ENCODE data around the gene ABCE1.

ABCE1 gene

GRCh38 chr4:145097821-145098674 lies at the start of gene ABCE1, which contains the start of gene ANAPC10:
ABCE1 (plus strand) TSS chr4:145098311; CDS start chr4:145104413, 6,102 bp downstream.
ANAPC10 (minus strand) TSS chr4:145098196; CDS start chr4:145096099, 2,097 bp downstream.
- DNase-seq (ENCODE audit: low read depth), result peak; percentile 91

DNA sequence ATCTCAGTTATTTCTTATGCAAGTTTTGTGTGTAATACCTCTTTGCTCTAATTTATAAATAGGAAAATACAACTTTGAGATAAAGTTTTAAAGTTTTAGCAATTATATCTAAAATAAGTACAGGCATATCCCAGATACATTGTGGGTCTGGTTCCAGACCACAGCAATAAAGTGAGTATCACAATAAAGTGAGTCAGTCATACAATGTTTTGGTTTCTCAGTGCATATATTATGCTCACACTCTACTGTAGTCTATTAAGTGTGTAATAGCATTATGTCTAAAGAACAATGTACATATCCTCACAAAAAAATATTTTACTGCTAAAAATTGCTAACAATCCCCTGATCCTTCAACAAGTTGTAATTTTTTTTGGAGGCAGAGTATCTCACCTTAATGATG lies 49.3 kb upstream of the ABCE1 start:
- DNase-seq (ENCODE audit: low read depth), result no peak

DNA sequence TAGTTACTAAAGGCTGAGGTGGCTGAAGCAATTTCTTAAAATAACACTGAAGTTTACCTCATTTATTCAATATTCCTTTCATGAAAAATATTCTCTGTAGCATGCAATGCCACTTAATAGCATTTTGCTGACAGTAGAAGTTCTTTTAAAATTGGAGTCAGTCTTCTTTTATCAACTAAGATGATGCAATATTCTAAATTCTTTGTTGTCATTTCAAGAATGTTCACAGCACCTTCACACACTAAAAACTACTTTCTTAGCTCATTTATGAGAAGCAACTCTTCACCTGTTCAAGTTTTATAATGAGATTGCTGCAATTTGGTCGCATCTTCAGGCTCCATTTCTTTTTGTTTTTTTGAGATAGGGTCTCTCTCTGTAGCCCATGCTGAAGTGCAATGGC lies 48.9 kb upstream of the ABCE1 start:
- DNase-seq (ENCODE audit: low read depth), result no peak

- DNase-seq (ENCODE audit: low read depth), result no peak
Observed at GRCh38 chr4:145055533-145056257, 42.4 kb upstream of the ABCE1 start.

- no peak for DNase-seq (ENCODE audit: low read depth)
Observed at GRCh38 chr4:145056325-145057130, 41.6 kb upstream of the ABCE1 start.

- DNase-seq (ENCODE audit: low read depth), result no peak
Observed at GRCh38 chr4:145058256-145058655, 39.9 kb upstream of the ABCE1 start.

DNA sequence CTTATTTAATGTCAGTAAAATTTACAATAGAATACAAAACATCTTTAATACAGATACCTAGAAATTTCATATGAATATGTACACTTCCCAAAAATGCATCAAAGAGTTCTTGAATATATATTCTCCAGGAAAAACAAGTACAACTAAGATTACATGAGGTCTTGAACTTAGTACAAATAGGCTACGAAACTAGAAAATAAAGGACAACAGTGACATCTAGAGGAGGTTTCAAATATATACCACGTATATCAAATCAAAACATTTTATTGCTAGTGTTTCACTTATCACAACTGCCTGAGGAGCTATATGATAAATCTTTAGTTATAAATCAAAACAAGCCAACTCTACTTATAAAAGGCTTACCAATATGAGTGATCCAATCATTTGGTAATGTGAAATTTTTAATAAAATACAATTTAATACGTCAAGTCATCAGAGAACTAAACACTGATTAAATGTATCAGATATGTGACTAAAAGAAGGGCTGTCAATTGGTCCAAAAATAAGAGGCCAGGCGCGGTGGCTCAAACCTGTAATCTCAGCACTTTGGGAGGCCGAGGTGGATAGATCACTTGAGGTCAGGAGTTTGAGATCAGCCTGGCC lies 36.7 kb upstream of the ABCE1 start:
- no peak for DNase-seq (ENCODE audit: low read depth)

DNA sequence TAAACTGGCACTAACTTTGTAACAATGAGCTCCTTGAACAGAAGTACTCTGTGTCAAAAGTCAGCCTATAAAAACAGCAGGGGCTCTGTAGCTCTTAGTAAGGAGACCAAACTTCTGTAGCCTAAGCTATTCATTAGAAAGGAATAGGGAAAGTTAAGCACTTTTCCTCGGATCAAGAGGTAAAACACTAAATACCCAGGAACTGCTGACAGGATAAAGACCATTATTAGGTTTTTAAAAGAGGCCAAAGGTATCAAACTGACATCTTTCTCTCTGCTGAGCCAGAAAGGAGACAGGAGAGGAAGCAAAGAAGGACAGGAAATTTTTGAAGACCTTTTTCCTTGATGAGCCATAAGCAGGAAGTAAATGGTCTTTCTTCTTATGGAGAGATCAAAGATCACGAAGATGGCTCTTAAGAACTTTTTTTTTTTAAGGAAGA lies 32.0 kb upstream of the ABCE1 start:
- no peak for DNase-seq (ENCODE audit: low read depth)

DNA sequence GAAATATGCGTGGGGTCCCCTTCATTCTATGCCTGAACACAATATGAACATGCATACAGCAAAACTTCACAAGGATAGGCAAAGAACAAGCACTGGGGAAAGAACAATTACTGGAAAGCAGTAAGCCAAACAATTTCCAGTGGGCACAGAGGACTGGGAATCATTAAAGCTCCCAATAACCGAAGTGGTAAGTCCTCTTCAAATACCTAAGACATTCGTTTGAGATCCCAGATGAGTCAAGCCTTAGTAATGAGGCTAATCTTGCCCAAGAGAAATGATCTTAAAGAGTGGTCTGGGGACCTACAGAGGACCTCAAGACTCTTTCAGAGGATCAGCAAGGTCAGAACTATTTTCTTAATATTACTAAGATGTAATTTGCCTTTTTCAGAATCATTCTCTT lies 28.8 kb upstream of the ABCE1 start:
- DNase-seq (ENCODE audit: low read depth), result no peak

- no peak for DNase-seq (ENCODE audit: low read depth)
Observed at GRCh38 chr4:145071560-145071959, 26.6 kb upstream of the ABCE1 start.

DNA sequence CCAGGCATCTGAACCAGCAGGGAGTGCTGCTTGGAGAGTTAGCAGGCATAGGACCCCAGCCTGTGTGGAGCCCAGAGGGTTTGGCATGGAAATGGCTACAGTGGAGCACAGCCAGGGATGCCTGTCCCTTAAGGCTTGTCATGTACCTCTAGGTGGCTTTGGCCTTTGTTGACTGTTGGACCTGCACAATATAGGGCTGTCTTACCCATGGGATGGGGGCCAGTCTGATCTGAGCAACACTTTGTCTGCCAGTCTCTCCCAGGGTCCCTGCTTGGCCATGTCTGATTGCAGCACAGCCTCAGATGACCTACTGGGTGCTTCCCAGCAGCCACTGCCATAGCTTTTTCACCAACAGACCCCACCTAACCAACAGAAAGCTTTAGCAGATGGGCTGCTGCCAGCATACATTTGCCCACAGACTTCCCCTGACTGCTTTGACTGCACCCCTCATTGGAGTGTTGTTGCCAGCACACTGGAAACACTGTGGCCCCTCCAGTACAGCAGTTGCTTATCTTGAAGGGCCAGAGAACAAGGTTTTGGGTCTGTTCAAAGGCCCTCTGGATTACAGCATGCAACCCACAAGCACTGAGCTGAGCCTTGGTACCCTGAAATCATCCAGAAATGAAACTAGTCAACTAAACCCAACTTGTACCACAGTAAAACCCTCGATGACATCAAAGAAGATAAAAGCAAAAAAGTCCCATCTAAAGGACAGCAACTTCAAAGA lies 22.2 kb upstream of the ABCE1 start:
- no peak for DNase-seq (ENCODE audit: low read depth)

- no peak for DNase-seq (ENCODE audit: low read depth)
Observed at GRCh38 chr4:145076469-145076855, 21.6 kb upstream of the ABCE1 start.

DNA sequence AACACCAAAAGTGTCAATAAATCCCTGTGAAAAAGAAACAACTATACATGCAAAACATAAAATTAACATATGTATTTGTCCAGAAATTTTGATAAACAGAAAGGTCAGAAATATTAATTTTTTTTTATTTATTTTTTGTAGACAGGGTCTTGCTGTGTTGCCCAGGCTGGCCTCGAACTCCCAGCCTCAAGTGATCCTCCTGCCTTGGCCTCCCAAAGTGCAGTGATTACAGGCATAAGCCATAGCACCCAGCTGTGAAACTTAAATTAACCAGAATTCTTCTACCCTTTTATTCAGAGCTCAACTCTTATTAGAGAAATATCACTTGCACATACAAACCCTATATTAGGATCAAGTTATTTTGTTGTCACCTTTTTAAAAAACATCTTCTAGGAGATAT lies 16.4 kb upstream of the ABCE1 start:
- DNase-seq (ENCODE audit: low read depth), result no peak

GRCh38 chr4:145083891-145084605 lies 14.1 kb upstream of the ABCE1 start:
- DNase-seq (ENCODE audit: low read depth), result no peak

DNA sequence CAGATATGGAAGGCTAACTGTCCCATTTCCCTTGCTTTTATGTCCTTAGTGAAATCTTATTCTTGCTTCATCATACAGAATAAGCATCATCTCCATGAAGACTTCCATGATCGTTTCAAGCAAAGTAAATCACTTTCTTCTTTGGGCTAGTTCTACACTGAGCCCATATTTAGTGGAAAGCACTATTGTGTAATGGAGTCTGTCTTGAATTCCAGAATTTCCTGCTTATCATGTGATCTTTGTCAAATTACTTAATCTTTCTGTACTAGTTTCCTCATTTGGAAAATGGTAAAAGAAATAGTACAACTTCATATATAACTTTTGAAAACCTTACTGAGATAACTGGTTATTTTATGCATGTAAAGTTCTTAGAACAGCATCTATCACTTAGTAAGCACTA lies 7.7 kb upstream of the ABCE1 start:
- no peak for DNase-seq (ENCODE audit: low read depth)

DNA sequence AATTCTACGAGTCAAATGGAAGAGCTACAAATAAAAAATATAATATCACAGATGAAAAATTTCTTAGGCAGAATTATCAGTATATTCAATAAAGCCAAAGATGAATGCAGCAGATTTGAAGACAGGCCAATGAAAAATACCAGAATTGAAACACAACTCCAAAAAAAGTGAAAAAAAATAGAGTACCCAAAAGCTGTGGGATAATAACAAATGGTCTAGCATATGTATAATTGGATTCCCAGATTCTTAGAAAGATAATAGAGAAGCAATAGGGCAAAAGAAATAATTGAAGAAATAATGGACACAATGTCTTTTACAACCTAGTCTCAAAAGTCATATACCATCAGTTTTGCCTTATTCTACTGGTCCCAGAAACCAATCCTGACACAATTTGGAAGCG lies 4.5 kb upstream of the ABCE1 start:
- DNase-seq (ENCODE audit: low read depth), result no peak

GRCh38 chr4:145097331-145097820 lies 735 bp upstream of the ABCE1 start:
- no peak for DNase-seq (ENCODE audit: low read depth)

- no peak for DNase-seq (ENCODE audit: low read depth)
Observed at GRCh38 chr4:145098675-145099037, 545 bp downstream of the ABCE1 start.

- no peak for DNase-seq (ENCODE audit: low read depth)
Observed at GRCh38 chr4:145099653-145100052, 1.5 kb downstream of the ABCE1 start.

DNA sequence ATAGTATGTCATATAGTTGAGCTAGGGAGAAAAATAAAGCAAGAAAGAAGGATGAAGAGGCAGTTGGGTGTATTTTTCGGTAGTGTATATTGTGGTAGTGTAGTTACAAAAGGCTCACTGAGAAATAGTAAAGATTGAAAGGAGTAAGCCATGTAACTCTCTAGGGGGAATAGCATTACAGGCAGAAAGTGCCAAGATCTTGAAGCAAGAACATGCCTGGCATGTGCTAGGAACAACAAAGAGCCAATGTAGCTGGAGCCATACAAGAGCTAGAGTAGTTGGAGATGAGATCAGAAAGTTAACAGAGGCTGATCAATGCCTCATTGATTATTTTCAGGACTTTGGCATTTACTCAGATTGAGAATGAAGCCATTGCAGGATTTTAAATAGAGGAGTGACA lies 3.0 kb downstream of the ABCE1 start:
- no peak for DNase-seq (ENCODE audit: low read depth)

GRCh38 chr4:145102619-145103018 lies 4.5 kb downstream of the ABCE1 start:
- DNase-seq (ENCODE audit: low read depth), result no peak

Data from CMK (cell line).